GM18498 (cell line): ENCODE measurements around the gene CCNJ.
A peak's percentile ranks its signal among the peaks of the same experiment; 100 is the strongest.
"Not testable (repeated sequence)": the region's sequence is repeated elsewhere in the genome, so short reads cannot be mapped to it uniquely, and the experiment has no call there.

Source experiments
- ATAC-seq: cut with Tn5 transposase; IDR thresholded peaks from one replicate; pipeline ENCODE4 v1.9.1; 2021; ENCODE audit warnings: mild to moderate bottlenecking, moderate library complexity; ENCODE audit not compliant: unreplicated experiment

The CCNJ gene, protein sequence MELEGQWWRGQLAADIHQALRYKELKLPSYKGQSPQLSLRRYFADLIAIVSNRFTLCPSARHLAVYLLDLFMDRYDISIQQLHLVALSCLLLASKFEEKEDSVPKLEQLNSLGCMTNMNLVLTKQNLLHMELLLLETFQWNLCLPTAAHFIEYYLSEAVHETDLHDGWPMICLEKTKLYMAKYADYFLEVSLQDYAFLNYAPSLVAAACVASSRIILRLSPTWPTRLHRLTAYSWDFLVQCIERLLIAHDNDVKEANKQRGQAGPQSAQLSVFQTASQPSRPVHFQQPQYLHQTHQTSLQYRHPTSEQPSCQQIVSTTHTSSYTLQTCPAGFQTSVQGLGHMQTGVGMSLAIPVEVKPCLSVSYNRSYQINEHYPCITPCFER

GRCh38 chr10:96043033-96043892 lies at the start of gene CCNJ:
TSS of gene CCNJ (plus strand) at chr10:96043583. CDS start at chr10:96044394, 811 bp downstream.
- peak; percentile 92 for ATAC-seq

DNA sequence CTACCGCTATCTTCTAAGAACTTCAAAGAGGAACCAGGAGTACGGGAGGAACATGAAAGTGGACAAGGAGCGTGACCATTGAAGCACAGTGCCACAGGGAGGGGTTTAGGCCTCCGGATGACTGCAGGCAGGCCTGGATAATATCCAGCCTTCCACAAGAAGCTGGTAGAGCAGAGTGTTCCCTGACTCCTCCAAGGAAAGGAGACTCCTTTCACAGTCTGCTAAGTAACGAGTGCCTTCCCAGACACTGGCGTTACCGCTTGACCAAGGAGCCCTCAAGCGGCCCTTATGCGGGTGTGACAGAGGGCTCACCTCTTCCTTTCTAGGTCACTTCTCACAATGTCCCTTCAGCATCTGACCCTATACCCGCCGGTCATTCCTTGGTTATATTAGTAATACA lies 49.0 kb upstream of the CCNJ start:
- ATAC-seq, result not testable (repeated sequence)

DNA sequence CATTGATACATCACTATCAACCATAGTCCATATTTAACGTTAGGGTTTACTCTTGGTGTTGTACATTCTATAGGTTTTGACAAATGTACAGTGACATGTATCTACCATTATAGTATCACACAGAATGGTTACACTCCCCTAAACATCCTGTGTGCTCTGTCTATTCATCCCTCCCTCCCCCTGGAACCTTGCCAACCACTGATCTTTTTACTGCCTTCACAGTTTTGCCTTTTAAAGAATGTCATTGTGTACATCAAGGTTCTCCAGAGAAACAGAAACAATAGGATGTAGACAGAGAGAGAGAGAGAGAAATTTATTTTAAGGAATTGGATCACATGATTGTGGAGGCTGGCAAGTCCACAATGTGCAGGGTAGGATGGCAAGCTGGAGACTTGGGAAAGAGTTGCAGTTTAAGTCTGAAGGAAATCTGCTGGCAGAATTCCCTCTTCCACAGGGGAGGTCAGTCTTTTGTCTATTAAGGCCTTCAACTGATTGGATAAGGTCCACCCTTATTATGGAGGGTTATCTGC lies 45.1 kb upstream of the CCNJ start:
- no peak for ATAC-seq

GRCh38 chr10:96013956-96014355 lies 29.4 kb upstream of the CCNJ start:
- ATAC-seq, result no peak

GRCh38 chr10:96014473-96015102 lies 28.8 kb upstream of the CCNJ start:
- ATAC-seq, result no peak

- peak; percentile 65 for ATAC-seq
Observed at GRCh38 chr10:96017191-96017687, 26.1 kb upstream of the CCNJ start.

- no peak for ATAC-seq
Observed at GRCh38 chr10:96021332-96021731, 22.1 kb upstream of the CCNJ start.

DNA sequence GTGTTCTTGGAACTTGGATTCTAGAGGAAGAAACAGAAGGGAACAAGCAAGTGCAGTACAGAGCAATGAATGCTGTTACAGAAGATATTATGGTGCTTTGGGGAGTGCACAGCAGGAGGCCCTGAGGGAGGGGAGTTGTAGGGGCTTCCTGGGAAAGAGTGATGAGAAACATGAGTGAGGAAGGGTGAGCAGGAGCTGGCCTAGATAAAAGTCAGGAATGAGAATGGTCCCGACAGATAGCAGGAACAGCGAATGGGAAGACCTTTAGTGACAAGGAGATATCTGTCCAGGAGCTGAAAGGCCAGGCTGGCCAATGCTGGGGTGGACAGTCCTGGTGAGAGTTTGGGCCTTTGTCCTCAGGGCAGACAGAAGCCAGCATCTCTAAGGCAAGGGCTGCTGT lies 20.6 kb upstream of the CCNJ start:
- no peak for ATAC-seq

DNA sequence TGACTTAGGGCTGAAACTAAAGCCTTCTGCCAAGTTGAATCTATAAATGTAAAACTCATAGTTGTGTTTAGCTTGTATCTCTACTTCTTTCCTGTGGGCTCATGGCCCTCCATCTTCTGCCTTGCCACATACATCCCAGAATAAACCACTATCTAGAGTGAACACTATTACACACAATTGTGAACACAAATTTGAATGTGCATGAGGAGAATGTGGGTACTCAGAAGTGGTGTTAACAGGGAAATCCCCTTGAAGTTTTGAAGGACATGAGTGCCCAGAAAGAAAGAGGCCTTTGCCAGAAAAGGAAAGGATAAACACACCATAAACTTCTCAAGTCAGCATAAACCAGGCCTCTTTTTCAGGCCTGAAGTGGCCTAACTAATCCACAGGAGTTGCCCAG lies 20.2 kb upstream of the CCNJ start:
- no peak for ATAC-seq

GRCh38 chr10:96025566-96025965 lies 17.8 kb upstream of the CCNJ start:
- peak; percentile 70 for ATAC-seq

GRCh38 chr10:96034625-96035024 lies 8.8 kb upstream of the CCNJ start:
- ATAC-seq, result no peak

DNA sequence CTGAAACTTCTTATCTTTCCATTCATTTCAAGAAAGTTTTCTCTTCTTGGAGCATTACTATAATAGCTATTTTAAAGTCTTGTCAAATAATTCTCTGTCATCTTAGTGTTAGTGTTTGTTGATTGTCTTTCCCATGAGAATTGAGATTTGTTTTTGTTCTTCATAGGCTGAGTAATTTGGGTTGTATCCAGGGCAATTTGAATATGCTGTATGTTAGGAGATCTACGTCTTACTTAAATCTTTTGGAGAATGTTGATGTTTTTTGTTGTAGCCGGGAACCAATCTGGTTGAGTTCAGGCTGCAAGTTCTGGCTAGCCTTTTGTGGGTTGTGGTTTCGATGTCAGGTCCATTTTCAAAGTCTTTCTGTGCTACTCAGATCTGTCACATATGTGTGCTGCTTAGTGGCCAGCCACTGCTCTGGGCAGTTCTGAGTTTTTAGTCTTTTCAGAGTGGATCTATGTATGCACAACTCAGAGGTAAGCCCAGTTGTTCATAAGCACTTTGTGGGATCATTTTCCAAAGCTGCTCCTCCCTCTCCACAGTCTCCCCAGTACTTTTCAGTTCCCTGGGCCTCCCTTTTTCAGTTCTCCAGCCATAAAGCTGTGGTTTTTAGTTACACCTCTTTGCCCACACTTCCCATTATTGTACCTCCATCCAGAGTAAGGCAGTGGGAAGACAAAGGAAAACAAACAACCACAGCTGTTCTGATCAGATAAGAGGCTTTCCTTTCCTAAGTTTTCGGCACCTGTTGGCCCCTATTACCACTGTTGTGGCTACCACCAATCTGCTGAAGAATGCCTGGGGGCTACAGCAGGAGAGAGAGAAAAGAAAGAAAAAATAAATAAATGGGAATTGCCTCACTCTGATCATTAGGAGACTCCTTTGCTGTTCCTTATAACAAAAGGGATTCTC lies 4.7 kb upstream of the CCNJ start:
- ATAC-seq, result no peak

DNA sequence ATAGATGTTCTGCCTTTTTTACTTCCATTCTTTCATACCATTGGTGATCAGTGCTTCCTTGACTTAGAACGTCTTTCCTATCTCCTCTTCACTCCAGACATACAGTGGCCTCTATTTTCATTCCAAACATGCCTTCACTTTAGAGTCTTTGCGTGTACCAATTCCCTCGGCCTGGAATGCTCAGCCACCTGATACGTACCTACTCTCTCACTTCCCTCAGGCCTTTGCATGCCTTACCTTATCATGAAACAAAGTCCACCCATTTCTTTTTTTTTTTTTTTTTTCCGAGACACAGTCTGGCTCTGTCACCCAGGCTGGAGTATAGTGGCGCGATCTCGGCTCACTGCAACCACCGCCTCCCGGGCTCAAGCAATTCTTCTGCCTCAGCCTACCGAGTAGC lies 2.2 kb upstream of the CCNJ start:
- ATAC-seq, result no peak

- peak; percentile 27 for ATAC-seq
Observed at GRCh38 chr10:96043893-96044715, 721 bp downstream of the CCNJ start.

DNA sequence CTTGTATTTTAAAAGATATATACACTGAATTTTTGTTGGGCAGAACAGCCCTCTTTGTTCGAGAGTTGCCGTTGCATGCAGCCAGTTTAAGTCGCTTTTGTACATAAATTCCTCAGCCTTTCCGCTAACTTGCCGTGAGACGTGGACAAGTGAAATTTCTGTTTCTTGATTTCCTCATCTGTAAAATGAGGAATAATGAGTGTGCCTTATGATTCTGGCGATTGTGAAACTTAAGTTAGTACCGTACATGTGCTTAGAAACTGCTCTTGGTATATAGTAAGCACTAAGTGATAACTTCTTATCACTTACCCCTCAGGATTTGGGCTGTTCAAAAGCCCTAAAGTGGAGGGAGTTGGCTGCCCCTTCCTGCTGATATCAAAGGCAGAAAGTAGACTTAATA lies 1.4 kb downstream of the CCNJ start:
- ATAC-seq, result no peak

DNA sequence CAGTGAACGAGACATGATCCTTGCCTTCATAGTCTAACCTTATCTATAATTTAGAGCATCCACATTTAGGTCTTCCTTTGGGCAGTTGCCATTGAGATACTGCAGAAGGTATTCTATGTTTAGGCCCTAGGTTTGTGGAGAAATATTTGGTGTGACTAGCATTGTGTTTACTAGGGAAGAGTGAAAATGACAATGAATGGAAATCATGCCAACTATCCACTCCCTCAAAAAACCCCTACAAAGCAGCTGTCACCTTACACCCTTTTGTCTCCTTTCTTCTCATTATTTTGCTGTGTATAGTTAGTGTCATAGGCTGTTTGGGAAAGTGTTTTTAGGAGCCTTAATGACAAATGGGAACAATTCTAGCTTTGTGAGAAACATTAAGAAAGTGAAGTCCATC lies 3.2 kb downstream of the CCNJ start:
- no peak for ATAC-seq

DNA sequence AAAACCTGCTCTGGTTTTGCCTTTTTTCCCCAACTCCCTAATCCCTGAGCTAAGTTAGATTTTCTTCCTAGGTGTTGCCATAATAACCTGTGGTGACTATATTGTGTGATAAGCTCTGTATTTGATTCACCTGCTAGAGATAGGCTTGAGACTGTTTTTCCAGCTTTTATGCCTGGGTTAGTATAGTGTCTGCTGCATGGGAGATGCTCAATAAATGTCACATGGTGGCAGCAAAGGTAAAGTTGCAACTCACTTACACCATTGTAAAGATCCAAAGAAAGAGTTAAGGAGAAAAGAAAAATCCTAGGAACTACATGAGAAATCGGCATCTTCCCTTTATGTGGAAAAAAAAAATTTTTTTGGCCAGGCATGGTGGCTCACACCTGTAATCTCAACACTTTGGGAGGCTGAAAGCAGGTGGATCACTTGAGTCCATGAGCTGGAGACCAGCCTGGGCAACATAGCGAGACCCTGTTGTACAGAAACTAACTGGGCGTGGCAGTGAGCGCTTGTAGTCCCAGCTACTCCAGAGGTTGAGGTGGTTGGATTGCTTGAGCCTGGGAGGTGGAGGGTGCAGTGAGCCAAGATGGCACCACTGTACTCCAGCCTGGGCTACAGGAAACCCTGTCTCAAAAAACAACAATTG lies 3.7 kb downstream of the CCNJ start:
- no peak for ATAC-seq

DNA sequence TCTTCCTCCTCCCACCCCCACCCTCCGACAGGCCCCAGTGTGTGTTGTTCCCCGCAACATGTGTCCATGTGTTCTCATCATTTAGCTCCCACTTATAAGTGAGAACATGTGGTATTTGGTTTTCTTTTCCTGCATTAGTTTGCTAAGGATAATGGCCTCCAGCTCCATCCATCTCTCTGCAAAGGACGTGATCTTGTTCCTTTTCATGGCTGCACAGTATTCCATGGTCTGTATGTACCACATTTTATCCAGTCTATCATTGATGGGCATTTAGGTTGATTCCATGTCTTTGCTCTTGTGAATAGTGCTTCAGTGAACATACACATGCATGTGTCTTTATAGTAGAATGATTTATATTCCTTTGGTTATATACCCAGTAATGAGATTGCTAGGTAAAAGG lies 4.5 kb downstream of the CCNJ start:
- not testable (repeated sequence) for ATAC-seq

GRCh38 chr10:96049340-96049739 lies 6.0 kb downstream of the CCNJ start:
- no peak for ATAC-seq
